ENCODE results near the gene NT5C2.

NT5C2 gene

GRCh38 chr10:103153302-103154197 is 39.5 kb downstream of the NT5C2 start:
- no peak overlapping the region for H3K4me2 ChIP-seq (ENCODE audit: low read depth, low read length)
- H3K27ac ChIP-seq (ENCODE audit: low read length), result no peak overlapping the region
- H3K79me2 ChIP-seq (ENCODE audit: low read length), result no peaks in the 10 kb centered on the region
- no peak overlapping the region for H3K4me3 ChIP-seq (ENCODE audit: low read length)
- TF ChIP-seq EZH2 (optimal IDR thresholded peaks at IDR 0.05; ENCODE audit: low read depth, low read length) (no peak), CTCF (IDR thresholded peaks at IDR 0.05; ENCODE audit: low read length) (no peak), EZH2phosphoT487 (IDR thresholded peaks at IDR 0.05; ENCODE audit: low read length) (no peak)
- H3K9me3 ChIP-seq (replicated peaks; ENCODE audit: insufficient read depth, low read length), result no peaks in the 10 kb centered on the region
- no peaks in the 10 kb centered on the region for H4K20me1 ChIP-seq (ENCODE audit: insufficient read depth, low read length)
- no peaks in the 10 kb centered on the region for H3K27me3 ChIP-seq (replicated peaks; ENCODE audit: insufficient read depth, low read length)
- H3F3A ChIP-seq (ENCODE audit: insufficient read depth, low read length), result no peaks in the 10 kb centered on the region
- H2AFZ ChIP-seq (ENCODE audit: low read length), result no peak overlapping the region
- H3K4me1 ChIP-seq (ENCODE audit: low read length), result no peaks in the 10 kb centered on the region
- H3K9ac ChIP-seq (ENCODE audit: low read length), result no peak overlapping the region
- H3K36me3 ChIP-seq (replicated peaks; ENCODE audit: insufficient read depth, low read length), result no peaks in the 10 kb centered on the region
- no peaks in the 10 kb centered on the region for H3K9me2 ChIP-seq (replicated peaks; ENCODE audit: insufficient read depth, low read length)
- DNase-seq, result no peak

- DNase-seq, result no peak
- H3K4me3 ChIP-seq (ENCODE audit: low read length), result no peak overlapping the region
- TF ChIP-seq EZH2 (optimal IDR thresholded peaks at IDR 0.05; ENCODE audit: low read depth, low read length), result no peak
- no peak for TF ChIP-seq CTCF (IDR thresholded peaks at IDR 0.05; ENCODE audit: low read length)
- no peak for TF ChIP-seq EZH2phosphoT487 (IDR thresholded peaks at IDR 0.05; ENCODE audit: low read length)
- H2AFZ ChIP-seq (ENCODE audit: low read length), result no peak overlapping the region
- H3K27me3 ChIP-seq (replicated peaks; ENCODE audit: insufficient read depth, low read length), result no peaks in the 10 kb centered on the region
- H3K79me2 ChIP-seq (ENCODE audit: low read length), result no peaks in the 10 kb centered on the region
- no peak overlapping the region for H3K4me2 ChIP-seq (ENCODE audit: low read depth, low read length)
- no peaks in the 10 kb centered on the region for H3K36me3 ChIP-seq (replicated peaks; ENCODE audit: insufficient read depth, low read length)
- H3K27ac ChIP-seq (ENCODE audit: low read length), result no peak overlapping the region
- no peaks in the 10 kb centered on the region for H4K20me1 ChIP-seq (ENCODE audit: insufficient read depth, low read length)
- no peaks in the 10 kb centered on the region for H3F3A ChIP-seq (ENCODE audit: insufficient read depth, low read length)
- no peak overlapping the region for H3K9ac ChIP-seq (ENCODE audit: low read length)
- no peaks in the 10 kb centered on the region for H3K9me2 ChIP-seq (replicated peaks; ENCODE audit: insufficient read depth, low read length)
- H3K9me3 ChIP-seq (replicated peaks; ENCODE audit: insufficient read depth, low read length), result no peaks in the 10 kb centered on the region
- no peaks in the 10 kb centered on the region for H3K4me1 ChIP-seq (ENCODE audit: low read length)
Measured at GRCh38 chr10:103149991-103150622, 43.0 kb downstream of the NT5C2 start.

- Histone ChIP-seq H3K27ac (ENCODE audit: low read length) (no peak overlapping the region), H3K79me2 (ENCODE audit: low read length) (no peaks in the 10 kb centered on the region), H3K9me2 (replicated peaks; ENCODE audit: insufficient read depth, low read length) (no peaks in the 10 kb centered on the region), H3K9ac (ENCODE audit: low read length) (no peak overlapping the region), H3K36me3 (replicated peaks; ENCODE audit: insufficient read depth, low read length) (no peaks in the 10 kb centered on the region), H3K9me3 (replicated peaks; ENCODE audit: insufficient read depth, low read length) (no peaks in the 10 kb centered on the region), H3K4me3 (ENCODE audit: low read length) (no peak overlapping the region), H3F3A (ENCODE audit: insufficient read depth, low read length) (no peaks in the 10 kb centered on the region), H2AFZ (ENCODE audit: low read length) (no peak overlapping the region), H3K4me2 (ENCODE audit: low read depth, low read length) (no peak overlapping the region), H3K4me1 (ENCODE audit: low read length) (no peaks in the 10 kb centered on the region), H4K20me1 (ENCODE audit: insufficient read depth, low read length) (no peaks in the 10 kb centered on the region), H3K27me3 (replicated peaks; ENCODE audit: insufficient read depth, low read length) (no peaks in the 10 kb centered on the region)
- no peak for DNase-seq
- no peak for TF ChIP-seq EZH2 (optimal IDR thresholded peaks at IDR 0.05; ENCODE audit: low read depth, low read length)
- no peak for TF ChIP-seq CTCF (IDR thresholded peaks at IDR 0.05; ENCODE audit: low read length)
- no peak for TF ChIP-seq EZH2phosphoT487 (IDR thresholded peaks at IDR 0.05; ENCODE audit: low read length)
Measured at GRCh38 chr10:103147645-103148044, 45.4 kb downstream of the NT5C2 start.
